Neural progenitor cell (in vitro differentiated cells): ENCODE measurements around the gene ANKRD13D.
A peak's percentile ranks its signal among the peaks of the same experiment; 100 is the strongest.

ENCODE experiments used
- CTCF ChIP-seq: fragments of 200-600 bp; sonication (generic); IDR thresholded peaks from 2 replicates; pipeline ENCODE4 v1.5.1; 2017; ENCODE audit warnings: antibody characterized with exemption, mild to moderate bottlenecking
- EZH2 ChIP-seq: fragments of 200-600 bp; sonication (generic); IDR thresholded peaks from 2 replicates; pipeline ENCODE4 v1.6.1; 2017; ENCODE audit warnings: antibody characterized with exemption, mild to moderate bottlenecking, moderate library complexity

- TF ChIP-seq EZH2 (no peak), CTCF (peak; percentile 4)
Measured at GRCh38 chr11:67311556-67312082, 22.5 kb downstream of the ANKRD13D start.
